H1 (cell line): ENCODE results near the gene C8B. TPM values are rescaled to one million over a fixed set of nuclear protein-coding genes. Genes with fewer than 3 reads are reported as not detected.

Source experiments
- POLR2A ChIP-seq, 2 experiments: IDR thresholded peaks; 1 replicate in 1 of 2; 2 replicates in 1 of 2; pipeline ENCODE4 v1.6.1; 2011; ENCODE audit warnings: low read depth in 2 of 2, low read length in 2 of 2, mild to moderate bottlenecking in 2 of 2; ENCODE audit errors: control extremely low read depth in 1 of 2
- SIN3A ChIP-seq, 2 experiments: IDR thresholded peaks in 1 of 2; conservative IDR thresholded peaks in 1 of 2; 2 replicates each; pipeline ENCODE4 v1.6.1; 2011 to 2012; ENCODE audit warnings: low read length in 2 of 2, improper control_type of control experiment in 1 of 2, low read depth in 1 of 2, mild to moderate bottlenecking in 1 of 2
- polyA plus RNA-seq, 7 experiments: library from polyadenylated mRNA; depleted of rRNA in 3 of 7; stranded (reverse) in 5 of 7; unstranded in 2 of 7; fragments of >200 nt in 5 of 7; fragments of 200-250 nt in 2 of 7; gene quantifications; 1 replicate in 5 of 7; 2 replicates in 1 of 7; 4 replicates in 1 of 7; pipeline versions ENCODE4 v1.2.1 to v1.2.3, GENCODE V29; 2011 to 2013; ENCODE audit warnings: missing spikeins in 2 of 7, mixed read lengths in 2 of 7
- total RNA-seq: library from RNA; stranded (reverse); fragmentation: NEBNext Ultra II Directional; extraction: Animal tissue kit (Norgen Biotek cat#: 25700); gene quantifications from 2 replicates; pipeline ENCODE4 v1.2.1, GENCODE V29; 2021
- TF ChIP-seq, protein P1 (sequence below): IDR thresholded peaks from 2 replicates; pipeline ENCODE4 v1.6.1; 2011; ENCODE audit warnings: low read length, improper control_type of control experiment

C8B gene
- total and polyA plus RNA-seq, 2 of the 8 experiments (the other 6 are each of a cell fraction or from before 2014, with no cell fraction given): not detected

DNA sequence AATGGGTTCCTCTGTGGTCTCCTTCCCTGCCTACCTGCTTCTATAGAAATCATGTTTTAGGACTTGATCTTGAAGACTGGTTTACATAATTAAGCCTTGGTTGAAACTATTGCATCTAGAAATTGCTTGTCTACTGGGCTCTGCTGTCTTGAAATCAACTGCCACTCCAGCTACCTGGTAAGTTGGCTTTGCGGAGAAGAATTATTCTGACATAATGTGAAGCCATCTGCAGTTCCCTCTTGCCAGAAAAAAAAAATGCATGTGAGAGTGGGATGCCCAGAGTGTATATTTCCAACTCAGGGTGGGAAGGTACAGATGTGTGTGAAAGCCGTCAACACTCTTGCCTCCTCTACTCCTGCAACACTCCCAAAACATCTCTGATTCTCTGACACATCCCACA, 27.2 kb downstream of the C8B start (continued):
- no peak for TF ChIP-seq POLR2A (IDR thresholded peaks at IDR 0.05; ENCODE audit: control extremely low read depth in 1 of 2, low read depth in 2 of 2, low read length in 2 of 2)
- TF ChIP-seq SIN3A (conservative IDR thresholded peaks at IDR 0.05 in 1 of 2, IDR thresholded peaks at IDR 0.05 in 1 of 2; ENCODE audit: low read depth in 1 of 2, low read length in 2 of 2): no peak
- TF ChIP-seq, protein P1, sequence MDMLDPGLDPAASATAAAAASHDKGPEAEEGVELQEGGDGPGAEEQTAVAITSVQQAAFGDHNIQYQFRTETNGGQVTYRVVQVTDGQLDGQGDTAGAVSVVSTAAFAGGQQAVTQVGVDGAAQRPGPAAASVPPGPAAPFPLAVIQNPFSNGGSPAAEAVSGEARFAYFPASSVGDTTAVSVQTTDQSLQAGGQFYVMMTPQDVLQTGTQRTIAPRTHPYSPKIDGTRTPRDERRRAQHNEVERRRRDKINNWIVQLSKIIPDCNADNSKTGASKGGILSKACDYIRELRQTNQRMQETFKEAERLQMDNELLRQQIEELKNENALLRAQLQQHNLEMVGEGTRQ: no peak
